Nephron (organoid): Measurements from ENCODE around the gene URAD.
A peak's percentile ranks its signal among the peaks of the same experiment; 100 is the strongest.

Experiments used
- H3K27ac Mint-ChIP-seq, 3 experiments: 2 replicates each; pipeline ENCODE4 v1.8.0; 2020; ENCODE audit warnings: mixed read lengths in 3 of 3, mild to moderate bottlenecking in 2 of 3, moderate library complexity in 1 of 3
- H3K27me3 Mint-ChIP-seq: 2 replicates; pipeline ENCODE4 v1.8.0; 2021; ENCODE audit warnings: low read depth, mild to moderate bottlenecking, moderate library complexity, mixed read lengths
- H3K36me3 Mint-ChIP-seq: 2 replicates; pipeline ENCODE4 v1.8.0; 2020; ENCODE audit warnings: low read depth, mixed read lengths
- H3K4me1 Mint-ChIP-seq: 2 replicates; pipeline ENCODE4 v1.8.0; 2020; ENCODE audit warnings: mixed read lengths
- H3K4me3 Mint-ChIP-seq, 3 experiments: 2 replicates each; pipeline ENCODE4 v1.8.0; 2020; ENCODE audit warnings: mild to moderate bottlenecking in 3 of 3, mixed read lengths in 3 of 3, moderate library complexity in 2 of 3
- H3K9me3 Mint-ChIP-seq: 2 replicates; pipeline ENCODE4 v1.8.0; 2020; ENCODE audit warnings: mixed read lengths
- CTCF ChIP-seq, 3 experiments: fragments of 200-600 bp; sonication (generic); IDR thresholded peaks; one replicate each; pipeline ENCODE4 v1.5.0; 2021; ENCODE audit warnings: antibody characterized with exemption in 3 of 3; ENCODE audit not compliant: unreplicated experiment in 3 of 3

Gene URAD

GRCh38 chr13:27960362-27961226, 27.9 kb downstream of the URAD start:
- H3K27me3 Mint-ChIP-seq: peaks cover 100% of the 10 kb centered on the region
- H3K4me1 Mint-ChIP-seq: no peaks in the 10 kb centered on the region
- peak; percentile 22 to 52 (median 32) for TF ChIP-seq CTCF (IDR thresholded peaks at IDR 0.05; ENCODE audit: unreplicated experiment in 3 of 3)
- H3K4me3 Mint-ChIP-seq: peak overlapping the region; percentile 35 to 48 (median 41)
- H3K27ac Mint-ChIP-seq: no peak overlapping the region
- no peaks in the 10 kb centered on the region for H3K9me3 Mint-ChIP-seq
- H3K36me3 Mint-ChIP-seq: no peaks in the 10 kb centered on the region

GRCh38 chr13:27959976-27960361, 28.5 kb downstream of the URAD start:
- Mint-ChIP-seq H3K36me3 (no peaks in the 10 kb centered on the region), H3K4me3 (peak overlapping the region in 2 of 3 experiments; percentile 22 to 32), H3K4me1 (no peaks in the 10 kb centered on the region), H3K27ac (no peak overlapping the region), H3K9me3 (no peaks in the 10 kb centered on the region), H3K27me3 (peaks cover 100% of the 10 kb centered on the region)
- no peak for TF ChIP-seq CTCF (IDR thresholded peaks at IDR 0.05; ENCODE audit: unreplicated experiment in 3 of 3)

- H3K4me3 Mint-ChIP-seq: no peak overlapping the region
- no peaks in the 10 kb centered on the region for H3K36me3 Mint-ChIP-seq
- no peaks in the 10 kb centered on the region for H3K9me3 Mint-ChIP-seq
- H3K4me1 Mint-ChIP-seq: no peaks in the 10 kb centered on the region
- no peak for TF ChIP-seq CTCF (IDR thresholded peaks at IDR 0.05; ENCODE audit: unreplicated experiment in 3 of 3)
- H3K27ac Mint-ChIP-seq: no peak overlapping the region
- peaks cover 99% of the 10 kb centered on the region for H3K27me3 Mint-ChIP-seq
Measured at GRCh38 chr13:27956576-27957300, 31.8 kb downstream of the URAD start.

- H3K9me3 Mint-ChIP-seq: peaks cover under 1% of the 10 kb centered on the region
- TF ChIP-seq CTCF (IDR thresholded peaks at IDR 0.05; ENCODE audit: unreplicated experiment in 3 of 3): no peak
- peak overlapping the region in 1 of 3 experiments; percentile 60 for H3K4me3 Mint-ChIP-seq
- peaks cover 99% of the 10 kb centered on the region for H3K27me3 Mint-ChIP-seq
- H3K36me3 Mint-ChIP-seq: no peaks in the 10 kb centered on the region
- no peak overlapping the region for H3K27ac Mint-ChIP-seq
- no peaks in the 10 kb centered on the region for H3K4me1 Mint-ChIP-seq
Measured at GRCh38 chr13:27955014-27955591, 33.4 kb downstream of the URAD start.

- TF ChIP-seq CTCF (IDR thresholded peaks at IDR 0.05; ENCODE audit: unreplicated experiment in 3 of 3): no peak
- H3K9me3 Mint-ChIP-seq: peaks cover 3% of the 10 kb centered on the region
- H3K4me1 Mint-ChIP-seq: no peaks in the 10 kb centered on the region
- H3K27ac Mint-ChIP-seq: no peak overlapping the region
- H3K27me3 Mint-ChIP-seq: peaks cover 99% of the 10 kb centered on the region
- H3K36me3 Mint-ChIP-seq: no peaks in the 10 kb centered on the region
- H3K4me3 Mint-ChIP-seq: peak overlapping the region; percentile 81 to 84 (median 82)
Measured at GRCh38 chr13:27954406-27954851, 34.1 kb downstream of the URAD start.
